Fibroblast of villous mesenchyme (primary cell): ENCODE measurements around the gene BEST1. TPM values are rescaled to one million over a fixed set of nuclear protein-coding genes. Genes with fewer than 3 reads are reported as not detected.

Source experiments
- DNase-seq: peaks from one replicate; pipeline ENCODE4 v3.0.0-alpha.2; 2010; ENCODE audit warnings: low read depth
- H3K4me3 ChIP-seq: 2 replicates; pipeline ENCODE4 v1.5.1; 2011; ENCODE audit warnings: low read depth, mild to moderate bottlenecking, low read length
- small RNA-seq: library from RNA; depleted of rRNA; stranded (forward); fragments of <200 nt; gene quantifications from one replicate; pipeline ENCODE3, GENCODE V24; 2012
- total RNA-seq: library from RNA; depleted of rRNA; stranded (reverse); fragments of >200 nt; gene quantifications from 2 replicates; pipeline ENCODE4 v1.2.3, GENCODE V29; 2012
- TF ChIP-seq, protein P1 (sequence below): IDR thresholded peaks from 2 replicates; pipeline ENCODE4 v1.5.1; 2012; ENCODE audit warnings: low read depth, mild to moderate bottlenecking, low read length; ENCODE audit not compliant: insufficient read depth

BEST1 gene
- total RNA-seq, 1 donor = 3.0 TPM

DNA sequence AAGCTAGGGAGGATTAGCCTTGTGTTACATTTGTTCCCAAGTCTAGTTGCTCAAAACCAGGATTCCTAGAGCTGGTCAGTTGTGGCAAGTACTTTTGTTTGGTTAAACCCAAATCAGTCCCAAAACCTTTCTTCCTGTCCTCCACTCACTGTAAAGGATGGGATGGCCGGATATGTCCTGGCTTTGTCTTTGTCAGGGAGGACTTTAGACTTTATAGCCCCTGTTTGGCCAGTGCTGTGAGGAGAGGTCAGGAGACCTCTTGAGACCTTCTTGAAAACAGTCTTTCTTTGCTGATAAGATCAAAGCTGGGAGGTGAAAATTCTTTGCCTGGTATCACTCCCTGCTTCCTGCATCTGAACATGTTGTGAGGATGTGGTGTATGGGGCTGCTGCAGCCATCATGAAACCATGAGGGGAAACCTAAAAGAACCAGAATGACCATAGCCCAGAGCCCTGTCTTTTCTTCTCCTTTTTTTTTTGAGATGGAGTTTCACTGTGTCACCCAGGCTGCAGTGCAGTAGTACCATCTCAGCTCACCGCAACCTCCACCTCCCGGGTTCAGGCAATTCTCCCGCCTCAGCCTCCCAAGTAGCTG is 60.9 kb downstream of the BEST1 start:
- TF ChIP-seq, protein P1, sequence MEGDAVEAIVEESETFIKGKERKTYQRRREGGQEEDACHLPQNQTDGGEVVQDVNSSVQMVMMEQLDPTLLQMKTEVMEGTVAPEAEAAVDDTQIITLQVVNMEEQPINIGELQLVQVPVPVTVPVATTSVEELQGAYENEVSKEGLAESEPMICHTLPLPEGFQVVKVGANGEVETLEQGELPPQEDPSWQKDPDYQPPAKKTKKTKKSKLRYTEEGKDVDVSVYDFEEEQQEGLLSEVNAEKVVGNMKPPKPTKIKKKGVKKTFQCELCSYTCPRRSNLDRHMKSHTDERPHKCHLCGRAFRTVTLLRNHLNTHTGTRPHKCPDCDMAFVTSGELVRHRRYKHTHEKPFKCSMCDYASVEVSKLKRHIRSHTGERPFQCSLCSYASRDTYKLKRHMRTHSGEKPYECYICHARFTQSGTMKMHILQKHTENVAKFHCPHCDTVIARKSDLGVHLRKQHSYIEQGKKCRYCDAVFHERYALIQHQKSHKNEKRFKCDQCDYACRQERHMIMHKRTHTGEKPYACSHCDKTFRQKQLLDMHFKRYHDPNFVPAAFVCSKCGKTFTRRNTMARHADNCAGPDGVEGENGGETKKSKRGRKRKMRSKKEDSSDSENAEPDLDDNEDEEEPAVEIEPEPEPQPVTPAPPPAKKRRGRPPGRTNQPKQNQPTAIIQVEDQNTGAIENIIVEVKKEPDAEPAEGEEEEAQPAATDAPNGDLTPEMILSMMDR = no peak
- H3K4me3 ChIP-seq = no peak overlapping the region
- DNase-seq = no peak

DNA sequence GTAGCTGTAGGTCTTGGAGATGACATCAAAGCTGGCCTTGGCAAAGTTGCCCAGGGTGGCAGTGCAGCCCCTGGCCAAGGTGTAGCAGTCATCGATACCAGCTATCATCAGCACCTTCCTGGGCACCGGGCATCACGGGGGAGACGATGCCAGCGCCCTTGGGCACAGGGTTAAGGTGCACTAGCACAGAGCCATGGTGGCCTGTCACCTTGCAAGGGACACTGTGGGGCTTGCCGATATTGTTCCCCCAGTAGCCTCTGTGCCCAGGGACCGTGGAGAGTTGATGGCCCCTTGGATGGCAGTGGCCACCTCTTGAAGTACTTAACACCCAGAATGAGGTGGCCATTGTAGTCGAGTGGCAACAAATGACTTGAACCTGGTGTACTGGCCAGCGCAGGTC is 61.7 kb downstream of the BEST1 start:
- TF ChIP-seq, protein P1 = no peak
- DNase-seq = no peak
- no peak overlapping the region for H3K4me3 ChIP-seq

GRCh38 chr11:62012451-62012831 is 62.3 kb downstream of the BEST1 start:
- DNase-seq = peak; percentile 43
- TF ChIP-seq, protein P1 = no peak
- no peak overlapping the region for H3K4me3 ChIP-seq

GRCh38 chr11:62012832-62013461 is 62.8 kb downstream of the BEST1 start:
- no peak for DNase-seq
- H3K4me3 ChIP-seq = no peak overlapping the region
- TF ChIP-seq, protein P1 = no peak

Small RNAs within 50 kb of the gene (small RNA-seq; reads per million reads assigned to genes)
- not detected for gene RNU6-1243P

Other genes starting within 250 kb of the BEST1 start
- gene MYRF, start 197.7 kb upstream of the BEST1 start, total RNA-seq = 2.6 and 9.7 TPM in 2 replicates
- 40.6 and 76.4 TPM in 2 replicates for gene TMEM258, start 157.8 kb upstream of the BEST1 start, total RNA-seq
- gene FEN1, start 157.4 kb upstream of the BEST1 start, total RNA-seq = 23.8 and 27.6 TPM in 2 replicates
- 190 and 244 TPM in 2 replicates for gene FADS1, start 133.3 kb upstream of the BEST1 start, total RNA-seq
- gene FADS2, start 122.1 kb upstream of the BEST1 start, total RNA-seq = 713 and 741 TPM in 2 replicates
- gene FADS3, start 58.8 kb upstream of the BEST1 start, total RNA-seq = 94.7 and 126 TPM in 2 replicates
- gene RAB3IL1, start 32.8 kb upstream of the BEST1 start, total RNA-seq = 6.9 and 10.6 TPM in 2 replicates
- gene FTH1, start 17.3 kb downstream of the BEST1 start, total RNA-seq = 453 and 708 TPM in 2 replicates
- 26.7 and 39.3 TPM in 2 replicates for gene INCENP, start 173.7 kb downstream of the BEST1 start, total RNA-seq
- gene SCGB1D1, start 239.9 kb downstream of the BEST1 start, total RNA-seq = not detected in 2 replicates